Ovary (tissue), 3 donors: ENCODE results near the gene CIAPIN1.

ENCODE experiments used
- CTCF ChIP-seq, 3 donors: fragments of 450-650 bp in 2 of 3; fragments of 200-600 bp in 1 of 3; IDR thresholded peaks; one replicate each; pipeline versions ENCODE4 v1.5.1 to v1.8.0; 2016 to 2022; ENCODE audit warnings: antibody characterized with exemption in 3 of 3, mild to moderate bottlenecking in 1 of 3
- EP300 ChIP-seq: sonication (generic); formaldehyde crosslinking; IDR thresholded peaks from one replicate; pipeline ENCODE4 v1.6.1; 2017; ENCODE audit warnings: antibody characterized with exemption
- POLR2A ChIP-seq: fragments of 450-650 bp; IDR thresholded peaks from one replicate; pipeline ENCODE4 v1.6.1; 2017; ENCODE audit warnings: antibody characterized with exemption, mild to moderate bottlenecking, moderate library complexity
- donor health status: DM: no; HTN: no; CAD: no.

- TF ChIP-seq CTCF (IDR thresholded peaks at IDR 0.05) (no peak), POLR2A (no peak), EP300 (no peak)
These were observed 14.7 kb downstream of the CIAPIN1 start for GRCh38 chr16:57432505-57432904.
